CD4-positive, alpha-beta T cell treated with Interleukin-4 for 4 hours (primary cell): Measurements from ENCODE around the gene BDNF.
A peak's percentile ranks its signal among the peaks of the same experiment; 100 is the strongest.
"Not testable (repeated sequence)": the region's sequence is repeated elsewhere in the genome, so short reads cannot be mapped to it uniquely, and the experiment has no call there.

Source experiments
- DNase-seq: peaks from one replicate; pipeline ENCODE4 v3.0.0-alpha.2; 2020

BDNF gene

DNA sequence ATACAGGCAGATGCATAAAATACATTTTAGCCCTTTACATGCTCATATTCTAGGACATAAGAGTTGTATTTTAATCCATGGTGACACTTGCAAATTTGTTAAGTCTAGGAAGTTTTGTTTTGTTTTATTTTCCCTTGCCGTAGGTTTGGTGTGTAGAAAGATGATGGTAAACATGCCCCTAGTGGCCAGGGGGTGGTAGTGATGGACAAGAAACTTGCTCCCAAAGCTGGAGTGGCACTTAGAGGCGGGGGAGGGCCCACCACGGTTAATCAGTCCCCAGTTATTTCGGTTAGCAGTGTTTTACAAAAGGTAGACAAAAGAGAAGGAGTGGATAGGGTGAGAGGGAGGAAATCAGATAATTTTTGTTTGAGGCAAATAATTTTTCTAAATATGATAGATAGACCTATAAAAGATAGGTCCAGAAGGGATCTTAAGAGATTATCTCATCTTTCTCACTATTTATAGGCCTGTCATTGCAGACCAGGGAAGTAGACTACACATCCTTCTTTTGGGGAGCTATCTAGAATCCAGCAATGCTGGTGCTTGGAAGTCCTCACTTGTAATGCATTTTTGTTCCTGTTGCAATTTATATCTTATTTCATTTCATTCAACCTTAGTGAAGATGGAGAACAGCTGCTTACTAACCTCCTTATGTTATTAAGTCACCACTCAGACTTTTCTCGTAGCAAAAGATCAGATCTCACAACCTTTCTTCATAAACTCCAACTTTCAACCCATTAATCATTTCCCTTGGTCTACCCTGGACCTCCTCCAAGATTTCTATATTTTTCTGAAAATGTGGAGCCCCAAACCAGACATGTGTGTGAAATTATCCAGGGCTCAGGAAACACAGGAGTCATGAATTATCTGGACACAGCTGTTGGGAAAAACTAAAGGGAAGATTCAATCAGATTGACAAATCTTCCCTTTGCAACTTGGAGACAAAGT, 5.9 kb upstream of the BDNF start:
- no peak for DNase-seq

DNA sequence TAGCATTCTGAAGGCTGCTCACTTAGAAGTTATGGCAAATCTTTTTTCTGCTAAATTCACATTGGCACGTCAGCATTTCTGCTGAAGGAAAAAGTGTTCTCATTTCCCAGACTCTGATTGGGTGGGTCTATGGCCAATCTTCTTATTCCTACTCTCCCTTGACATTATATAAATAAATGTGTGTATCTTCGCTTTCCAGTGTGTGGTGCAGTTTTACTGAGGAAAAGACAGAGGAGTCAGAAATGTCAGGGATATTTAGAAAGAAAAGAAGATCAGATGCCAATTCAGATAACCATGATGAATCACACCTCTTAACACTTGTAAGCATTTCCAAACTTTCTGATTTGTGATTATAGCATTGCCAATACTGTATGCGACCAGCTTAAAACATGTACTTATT, 3.2 kb upstream of the BDNF start:
- DNase-seq = no peak

DNA sequence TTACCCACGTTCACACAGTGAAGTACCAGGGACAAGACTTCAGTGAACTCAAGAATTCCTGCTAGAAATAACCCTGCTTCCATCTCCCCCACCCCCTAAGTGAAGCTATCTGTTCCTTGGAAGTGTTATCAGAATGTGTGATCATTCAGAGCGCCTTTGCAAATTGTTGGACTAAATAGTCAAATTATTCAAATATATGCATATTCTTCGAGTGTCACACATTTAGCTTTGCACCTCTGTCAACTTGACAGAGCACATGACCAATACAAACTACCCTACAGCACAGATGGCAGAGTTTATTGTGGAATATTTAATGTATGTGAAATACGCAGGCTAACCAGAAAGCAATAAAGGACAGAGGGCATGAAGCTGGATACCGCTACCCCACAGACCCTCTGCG, 2.6 kb upstream of the BDNF start:
- no peak for DNase-seq

DNA sequence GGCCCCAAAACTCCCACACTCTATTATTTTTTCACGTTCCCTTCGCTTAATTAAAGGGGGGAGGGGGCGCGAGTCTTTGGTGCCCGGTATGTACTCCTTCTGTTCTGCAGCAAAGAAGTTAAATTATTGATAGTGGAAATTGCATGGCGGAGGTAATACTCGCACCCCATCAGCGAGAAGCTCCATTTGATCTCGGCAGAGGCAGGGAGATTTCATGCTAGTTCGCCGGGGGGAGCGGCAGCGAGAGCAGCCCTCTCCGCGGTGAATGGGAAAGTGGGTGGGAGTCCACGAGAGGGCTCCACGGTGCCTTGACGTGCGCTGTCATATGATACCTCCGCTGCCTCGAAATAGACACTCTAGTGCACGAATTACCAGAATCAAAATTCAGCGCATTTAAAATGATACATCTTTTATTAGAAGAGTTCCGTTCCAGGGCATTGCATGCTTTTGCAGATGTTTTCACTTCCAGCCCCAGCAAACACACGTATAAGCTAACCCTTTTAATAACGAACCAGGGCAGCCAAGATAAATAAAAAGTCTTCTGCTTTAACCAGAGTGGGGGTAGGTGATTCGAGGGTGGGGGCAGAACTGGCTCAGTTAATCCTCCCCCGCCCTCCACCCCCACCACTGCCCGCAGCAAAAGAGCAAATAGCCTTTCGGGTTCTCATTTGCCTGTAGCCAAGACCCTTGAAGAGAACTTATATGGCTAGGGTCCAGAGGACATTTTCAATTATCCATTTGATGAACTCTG, 1.3 kb upstream of the BDNF start:
- DNase-seq = no peak

DNA sequence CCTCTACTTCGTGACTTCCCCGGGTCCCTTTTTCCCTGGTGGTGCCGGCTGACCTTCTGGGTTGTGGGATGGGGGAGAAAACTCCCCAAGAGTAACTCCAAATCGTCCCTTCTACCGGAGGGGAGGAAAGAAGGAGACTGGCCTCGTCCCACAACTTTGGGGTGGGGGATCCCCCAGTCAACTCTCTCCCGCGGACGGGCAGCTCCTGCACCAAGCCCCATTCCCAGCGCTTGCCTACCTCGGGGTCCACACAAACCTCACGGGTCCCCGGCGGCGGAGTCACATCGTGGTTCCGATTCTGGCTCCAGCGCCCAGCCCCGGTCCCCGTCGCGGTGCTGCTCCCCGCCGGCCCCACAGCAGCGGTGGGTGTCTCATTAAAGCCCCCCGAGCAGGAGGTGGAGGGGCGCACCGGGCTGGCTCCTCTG, 317 bp downstream of the BDNF start:
- no peak for DNase-seq

DNA sequence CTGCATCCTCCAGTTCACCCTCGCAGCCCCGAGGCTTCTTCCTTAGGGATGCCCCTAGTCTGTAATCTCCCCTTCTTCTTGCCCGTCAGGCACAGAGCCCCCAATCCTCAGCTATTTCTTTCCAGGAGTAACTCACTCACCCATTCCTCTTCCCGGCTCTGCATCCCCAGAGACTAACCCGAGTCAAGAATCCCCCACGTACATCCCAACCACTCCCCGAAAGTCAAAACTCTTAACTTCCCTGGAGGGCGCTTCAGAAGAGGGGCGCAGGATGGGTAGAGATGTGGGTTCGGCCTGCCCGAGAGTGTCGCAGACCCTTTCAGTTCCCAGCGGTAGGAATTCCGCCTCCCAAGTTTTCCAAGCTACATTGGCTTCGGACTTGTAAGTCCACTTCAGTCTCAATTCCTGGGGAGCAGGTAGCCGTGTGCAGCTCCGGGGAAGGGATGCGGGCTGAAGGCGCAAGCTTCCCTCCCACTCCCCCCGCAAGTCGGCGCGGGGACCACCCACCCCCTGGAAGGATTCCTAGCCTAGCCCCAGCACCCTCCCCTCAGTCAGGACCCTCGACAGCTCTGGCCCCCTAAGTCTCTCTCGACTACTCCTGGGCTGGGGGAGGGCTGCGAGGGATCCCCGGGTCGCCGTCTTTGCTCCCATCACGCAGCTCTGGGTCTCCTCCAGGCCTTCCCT, 871 bp downstream of the BDNF start:
- DNase-seq = no peak

DNA sequence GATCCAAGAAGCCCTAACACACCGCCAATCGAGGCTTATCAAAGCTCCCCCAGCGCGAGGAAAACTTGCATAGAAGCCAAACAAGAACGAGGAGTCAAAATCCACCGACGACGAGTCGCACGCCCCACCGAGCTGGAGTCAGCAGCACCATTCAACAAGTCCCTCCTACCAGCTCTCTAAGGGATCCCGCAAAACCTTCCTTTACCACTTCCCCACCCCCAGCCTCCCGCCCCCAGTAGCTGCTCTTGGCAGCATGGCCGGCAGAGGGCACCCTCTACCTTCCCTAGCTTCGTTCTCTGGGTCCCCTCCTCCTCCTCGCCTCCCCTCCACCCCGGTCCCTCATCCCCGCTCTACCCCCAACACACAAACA, 1.4 kb downstream of the BDNF start:
- peak; percentile 15 for DNase-seq

DNA sequence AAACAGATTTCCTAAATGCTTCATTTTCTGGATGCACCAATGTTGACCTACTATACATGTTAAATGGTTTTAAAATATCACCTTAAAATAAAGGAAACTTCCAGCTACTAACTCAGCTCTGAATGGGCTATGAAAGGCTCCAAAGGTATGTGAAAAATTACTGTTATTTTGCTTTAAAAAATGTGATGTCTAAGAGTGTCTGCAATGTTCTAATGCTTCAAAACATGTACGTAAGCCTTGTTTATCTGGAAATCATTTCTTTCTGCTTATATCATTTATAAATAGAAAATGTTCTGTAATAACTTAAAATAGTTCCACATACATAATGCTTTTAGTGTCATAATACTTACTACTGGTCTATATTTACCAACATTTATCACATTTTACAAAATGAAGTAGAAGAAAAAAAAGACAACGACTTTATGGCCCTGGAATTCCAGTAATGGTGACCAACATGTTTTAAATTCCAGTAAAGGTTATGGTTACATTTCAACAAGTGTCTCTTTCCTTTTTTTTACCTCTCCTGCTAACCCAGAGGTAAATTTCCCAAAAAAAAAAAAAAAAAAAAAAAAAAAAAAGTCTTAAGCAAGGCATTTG, 2.5 kb downstream of the BDNF start:
- no peak for DNase-seq

DNA sequence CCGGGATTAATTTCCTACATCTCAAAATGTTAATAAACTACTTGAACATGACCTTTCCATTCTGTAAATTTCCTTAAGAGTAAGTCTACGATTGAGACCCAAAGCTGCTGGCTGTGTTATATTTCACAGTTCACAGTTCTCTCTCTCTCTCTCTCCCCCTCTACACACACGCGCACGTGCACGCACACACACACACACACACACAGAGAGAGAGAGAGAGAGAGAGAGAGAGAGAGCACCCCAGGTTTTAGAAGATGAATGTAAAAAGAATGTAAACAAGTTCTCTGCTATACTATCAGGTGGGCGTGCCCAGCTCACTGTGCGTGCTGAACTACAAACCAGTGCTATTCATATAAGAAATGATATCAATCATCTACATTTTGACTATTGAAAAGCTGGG, 3.3 kb downstream of the BDNF start:
- DNase-seq = no peak

DNA sequence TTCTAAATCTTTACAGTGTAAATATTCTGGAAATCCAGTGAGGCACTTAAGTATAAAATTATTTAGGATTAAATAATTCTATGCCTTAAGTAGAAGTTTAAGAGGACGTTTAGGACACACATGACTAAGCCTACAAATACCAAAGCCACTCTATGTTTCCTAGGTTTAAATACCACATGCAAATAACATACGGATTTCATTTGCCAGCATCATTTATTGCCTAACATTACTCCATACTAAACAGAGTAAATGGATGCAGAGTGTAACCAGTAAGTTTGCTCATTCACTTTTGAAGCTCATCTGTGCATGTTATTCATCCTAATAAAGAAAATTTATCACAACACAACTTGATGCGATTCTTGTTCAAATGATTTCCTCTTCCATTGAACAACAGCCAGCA, 4.1 kb downstream of the BDNF start:
- no peak for DNase-seq

DNA sequence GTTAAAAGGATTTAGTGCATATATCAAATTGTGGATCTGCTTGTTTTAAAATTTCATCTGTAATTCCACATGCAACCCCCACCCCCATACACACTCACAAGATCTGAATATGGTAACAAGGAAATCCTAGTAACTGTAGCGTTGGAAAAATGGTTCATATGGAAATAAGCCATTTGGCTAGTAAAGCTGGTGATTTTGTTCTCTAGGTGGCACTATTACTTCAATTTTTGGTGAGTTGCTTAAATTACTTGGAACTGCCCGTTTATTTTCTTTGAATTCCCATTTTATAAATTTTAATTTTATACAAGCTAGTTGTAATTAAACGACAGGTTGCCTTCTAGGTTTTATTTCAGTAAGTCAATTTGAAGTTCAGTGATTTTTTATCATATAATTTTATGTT, 5.3 kb downstream of the BDNF start:
- no peak for DNase-seq

DNA sequence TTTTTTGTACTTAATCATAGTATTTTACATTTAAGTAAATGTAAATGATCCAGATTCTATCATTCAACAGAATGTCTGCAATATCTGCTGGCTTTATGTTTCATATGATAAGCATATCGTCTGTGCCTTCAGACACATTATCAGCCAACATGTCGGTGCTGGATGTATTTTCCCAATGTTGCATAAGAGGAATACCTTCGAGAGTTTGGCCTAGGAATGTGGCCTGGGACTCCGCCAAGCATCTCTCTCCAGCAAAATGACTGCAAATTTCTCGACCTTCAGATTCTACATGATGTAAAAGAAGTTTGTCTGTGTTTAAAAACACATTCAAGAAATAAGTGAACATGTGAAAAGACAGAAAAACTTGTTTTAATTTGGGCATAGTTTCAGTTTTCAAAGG, 6.9 kb downstream of the BDNF start:
- no peak for DNase-seq

DNA sequence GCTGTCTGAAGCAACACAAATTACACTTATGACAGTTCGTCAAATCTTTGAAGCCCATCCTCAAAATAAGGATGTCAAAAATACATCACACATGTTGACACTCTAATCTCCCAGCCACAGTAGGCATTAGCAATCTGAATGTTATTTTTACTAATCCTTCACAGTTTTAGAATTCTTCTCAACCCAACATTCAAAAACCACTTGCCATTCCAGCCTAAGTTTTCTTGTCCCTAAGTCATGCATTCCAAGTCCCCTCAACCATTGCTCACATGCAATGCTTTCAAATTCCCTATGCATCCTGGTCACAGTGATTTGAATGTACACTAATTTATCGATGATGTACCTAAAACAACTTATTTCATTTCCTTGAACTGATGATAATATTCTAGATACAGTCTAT, 7.5 kb downstream of the BDNF start:
- no peak for DNase-seq

DNA sequence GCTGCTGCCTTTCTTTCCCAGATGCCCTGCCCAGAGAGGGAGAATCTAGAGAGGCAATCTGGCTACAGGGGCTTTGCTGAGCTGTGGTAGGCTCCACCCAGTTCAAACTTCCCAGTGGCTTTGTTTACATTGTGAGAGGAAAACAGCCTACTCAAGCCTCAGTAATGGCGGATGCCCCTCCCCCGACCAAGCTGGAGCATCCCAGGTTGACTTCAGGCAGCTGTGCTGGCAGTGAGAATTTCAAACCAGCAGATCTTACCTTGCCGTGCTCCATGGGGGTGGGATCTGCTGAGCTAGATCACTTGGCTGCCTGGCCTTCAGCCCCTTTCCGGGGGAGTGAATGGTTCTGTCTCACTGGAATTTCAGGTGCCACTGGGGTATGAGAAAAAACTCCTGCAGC, 12.2 kb downstream of the BDNF start:
- no peak for DNase-seq

DNA sequence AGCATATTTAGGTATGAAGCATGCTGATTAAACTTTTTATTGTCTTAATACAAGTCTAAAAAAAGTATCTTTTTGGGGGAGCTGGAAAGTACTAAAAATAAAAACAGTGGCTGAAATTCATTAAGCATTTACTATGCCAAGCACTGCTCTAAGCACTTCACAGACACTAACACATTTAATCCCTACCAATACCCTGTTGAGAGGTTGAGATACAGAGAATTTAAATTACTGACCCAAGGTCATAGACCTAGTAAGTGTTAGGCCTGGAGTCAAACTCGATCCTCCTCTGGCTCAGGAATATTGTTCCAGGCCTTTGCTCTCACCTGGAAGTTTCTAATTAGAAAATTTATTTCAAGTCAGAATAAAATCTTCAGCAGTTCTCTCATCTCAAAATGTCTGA, 18.6 kb downstream of the BDNF start:
- DNase-seq = no peak

DNA sequence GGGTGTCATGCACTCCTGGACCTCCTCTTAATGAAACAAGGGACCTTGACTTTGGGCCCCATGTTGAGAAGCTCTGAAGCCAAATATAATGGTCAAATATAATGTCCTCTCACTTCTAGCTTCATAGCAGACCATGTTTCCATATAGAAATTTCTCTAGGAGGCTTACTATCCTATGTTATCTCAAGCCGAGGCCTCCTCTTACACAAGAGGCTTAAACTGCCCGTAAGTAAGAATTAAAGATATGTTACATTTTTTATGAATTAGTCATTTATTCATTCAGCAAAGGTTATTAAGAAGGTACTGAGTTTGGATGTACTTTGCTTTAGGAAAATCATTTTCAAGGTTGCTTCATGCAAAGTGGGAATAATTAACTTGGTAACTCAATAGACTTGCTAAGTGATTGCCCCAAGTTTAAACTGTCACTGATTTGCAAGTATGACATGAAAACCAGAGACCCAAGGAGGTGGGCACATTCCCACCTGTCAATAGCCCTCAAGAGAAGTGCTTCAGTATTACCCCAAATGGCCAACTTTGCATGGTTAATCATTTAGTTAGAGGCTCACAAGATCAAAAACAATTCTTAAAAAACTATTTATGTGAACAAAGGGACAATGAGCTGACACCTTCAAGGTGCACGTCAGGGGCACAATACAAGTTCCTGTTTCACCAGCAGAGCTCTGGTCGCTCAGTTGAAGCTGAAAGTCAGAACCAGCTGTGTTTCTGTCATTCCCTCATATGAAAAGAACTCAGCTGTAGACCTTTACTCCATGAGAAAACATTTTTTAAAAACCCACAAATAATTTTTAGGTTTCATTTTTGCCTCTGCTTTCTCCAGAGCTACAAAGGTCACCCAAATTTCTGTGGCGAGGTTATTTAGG, 20.9 kb downstream of the BDNF start:
- DNase-seq = no peak

DNA sequence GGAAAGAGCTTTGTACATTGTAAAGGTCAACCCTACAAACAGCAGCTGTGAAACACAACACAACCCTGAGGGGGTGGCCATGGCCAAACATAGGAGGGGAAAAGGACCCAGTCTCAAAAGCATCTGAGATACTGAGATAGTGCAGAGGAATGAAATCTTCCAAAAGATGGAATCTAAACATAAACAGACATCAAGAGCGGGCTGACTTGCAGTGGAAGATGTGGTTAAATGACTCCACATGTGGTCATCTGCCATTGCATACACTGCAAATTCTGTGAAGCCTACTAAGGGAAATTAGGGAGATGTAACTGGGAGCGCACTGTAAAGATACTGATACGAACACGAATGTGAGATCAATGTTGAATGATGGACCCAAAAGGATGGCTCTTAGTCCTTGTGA, 22.0 kb downstream of the BDNF start:
- DNase-seq = no peak

DNA sequence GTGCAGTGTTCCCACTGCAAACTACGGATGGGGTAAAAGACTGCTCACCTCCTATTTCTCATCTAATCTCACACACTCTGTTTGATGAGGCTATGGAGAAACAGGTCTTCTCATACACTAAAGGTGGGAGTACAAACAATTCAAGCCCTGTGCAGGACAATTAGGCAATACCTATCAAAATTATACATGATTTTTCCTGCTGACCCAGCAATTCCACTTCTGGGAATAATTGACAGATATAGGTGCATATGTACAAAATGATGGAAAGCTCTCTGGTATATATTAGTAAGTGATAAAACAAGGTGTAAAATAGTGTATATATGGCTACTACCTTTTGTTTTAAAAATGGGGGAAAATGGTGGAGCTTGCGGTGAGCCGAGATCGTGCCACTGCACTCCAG, 23.1 kb downstream of the BDNF start:
- no peak for DNase-seq

DNA sequence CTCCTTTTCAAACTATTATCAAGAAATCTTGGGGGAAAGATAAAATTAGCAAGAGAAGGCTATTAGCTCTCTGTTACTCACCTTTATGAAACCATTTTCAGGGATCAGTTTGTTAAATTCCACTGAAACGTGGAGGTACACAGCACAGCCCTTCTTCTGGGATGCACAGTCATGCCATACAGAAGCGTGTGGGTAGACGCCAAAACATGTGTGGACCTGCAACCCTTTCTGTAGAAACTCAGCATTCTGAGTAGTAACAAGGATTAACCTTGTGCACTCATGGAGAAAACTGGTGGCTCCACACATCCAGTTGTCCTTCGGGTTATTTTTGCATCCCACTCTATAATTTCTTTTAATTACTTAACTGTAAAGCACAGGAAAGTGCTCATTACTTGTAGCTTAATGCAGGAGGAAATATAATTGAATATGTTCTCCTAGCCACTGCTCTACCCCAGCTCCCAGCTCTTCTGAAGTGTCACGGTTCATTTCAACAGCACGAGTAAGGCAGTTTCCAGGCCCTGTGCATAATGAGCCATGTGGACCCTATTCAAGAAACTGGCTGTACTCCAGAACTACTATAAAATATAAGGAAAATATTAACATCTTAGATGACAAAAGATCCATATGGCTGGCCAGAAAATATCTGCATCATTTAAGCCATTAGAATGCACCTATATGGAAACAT, 26.1 kb downstream of the BDNF start:
- no peak for DNase-seq

DNA sequence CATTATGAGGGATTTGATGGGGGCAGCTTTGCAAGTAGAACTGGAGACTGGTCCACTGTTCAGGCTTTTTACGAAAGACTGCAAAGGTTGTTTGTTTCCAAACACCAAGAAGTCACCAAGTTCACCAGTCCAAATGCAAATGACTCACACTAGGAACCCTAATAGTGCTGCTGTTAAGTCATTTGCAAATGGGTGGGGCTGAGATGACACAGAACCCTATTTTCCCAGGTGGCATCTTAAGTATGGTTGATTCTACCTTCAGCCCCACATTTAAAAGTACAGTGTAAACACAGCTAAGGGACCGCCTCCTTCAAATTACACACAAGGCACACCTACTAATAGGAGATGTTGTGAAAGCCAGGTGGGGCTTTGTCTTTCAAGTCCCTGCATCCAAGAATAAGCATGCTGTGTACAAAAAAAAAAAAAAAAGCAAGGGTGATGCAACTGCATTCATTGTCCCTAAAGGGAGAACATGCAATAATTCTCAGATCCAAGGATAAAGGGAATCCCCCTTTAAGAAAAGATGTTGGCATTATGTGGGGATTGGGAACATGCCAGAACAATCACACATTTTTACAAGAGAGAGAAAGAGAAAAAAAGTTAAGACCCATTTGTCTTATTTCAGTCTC, 27.3 kb downstream of the BDNF start:
- DNase-seq = no peak

DNA sequence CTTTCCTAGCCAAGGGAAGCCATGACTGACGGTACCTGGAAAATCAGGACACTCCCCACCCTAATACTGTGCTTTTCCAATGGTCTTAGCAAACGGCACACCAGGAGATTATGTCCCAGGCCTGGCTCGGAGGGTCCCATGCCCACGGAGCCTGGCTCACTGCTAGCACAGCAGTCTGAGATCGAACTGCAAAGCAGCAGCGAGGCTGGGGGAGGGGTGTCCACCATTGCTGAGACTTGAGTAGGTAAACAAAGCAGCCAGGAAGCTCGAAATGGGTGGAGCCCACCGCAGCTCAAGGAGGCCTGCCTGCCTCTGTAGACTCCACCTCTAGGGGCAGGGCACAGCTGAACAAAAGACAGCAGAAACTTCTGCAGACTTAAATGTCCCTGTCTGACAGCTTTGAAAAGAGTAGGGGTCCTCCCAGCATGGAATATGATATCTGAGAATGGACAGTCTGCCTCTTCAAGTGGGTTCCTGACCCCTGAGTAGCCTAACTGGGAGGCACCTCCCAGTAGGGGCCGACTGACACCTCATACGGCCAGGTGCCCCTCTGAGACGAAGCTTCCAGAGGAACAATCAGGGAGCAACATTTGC, 34.6 kb downstream of the BDNF start:
- not testable (repeated sequence) for DNase-seq
